Upper lobe of left lung (tissue), 4 donors: Measurements from ENCODE around the gene EDA.

ENCODE experiments used
- POLR2A ChIP-seq, 4 donors: fragments of 450-650 bp; IDR thresholded peaks; one replicate each; pipeline ENCODE4 v1.5.1; 2016 to 2017; ENCODE audit warnings: antibody characterized with exemption in 4 of 4, mild to moderate bottlenecking in 2 of 4
- TF ChIP-seq, protein P1 (sequence below), 6 experiments: fragments of 450-650 bp in 4 of 6; fragments of 200-600 bp in 2 of 6; sonication (generic) in 2 of 6; IDR thresholded peaks; one replicate each; pipeline ENCODE4 v1.5.1; 2016 to 2019; ENCODE audit warnings: antibody characterized with exemption in 6 of 6

GRCh38 chrX:70029863-70030262 lies 413.9 kb downstream of the EDA start:
- TF ChIP-seq, protein P1, sequence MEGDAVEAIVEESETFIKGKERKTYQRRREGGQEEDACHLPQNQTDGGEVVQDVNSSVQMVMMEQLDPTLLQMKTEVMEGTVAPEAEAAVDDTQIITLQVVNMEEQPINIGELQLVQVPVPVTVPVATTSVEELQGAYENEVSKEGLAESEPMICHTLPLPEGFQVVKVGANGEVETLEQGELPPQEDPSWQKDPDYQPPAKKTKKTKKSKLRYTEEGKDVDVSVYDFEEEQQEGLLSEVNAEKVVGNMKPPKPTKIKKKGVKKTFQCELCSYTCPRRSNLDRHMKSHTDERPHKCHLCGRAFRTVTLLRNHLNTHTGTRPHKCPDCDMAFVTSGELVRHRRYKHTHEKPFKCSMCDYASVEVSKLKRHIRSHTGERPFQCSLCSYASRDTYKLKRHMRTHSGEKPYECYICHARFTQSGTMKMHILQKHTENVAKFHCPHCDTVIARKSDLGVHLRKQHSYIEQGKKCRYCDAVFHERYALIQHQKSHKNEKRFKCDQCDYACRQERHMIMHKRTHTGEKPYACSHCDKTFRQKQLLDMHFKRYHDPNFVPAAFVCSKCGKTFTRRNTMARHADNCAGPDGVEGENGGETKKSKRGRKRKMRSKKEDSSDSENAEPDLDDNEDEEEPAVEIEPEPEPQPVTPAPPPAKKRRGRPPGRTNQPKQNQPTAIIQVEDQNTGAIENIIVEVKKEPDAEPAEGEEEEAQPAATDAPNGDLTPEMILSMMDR (IDR thresholded peaks at IDR 0.05) = no peak
- TF ChIP-seq POLR2A (IDR thresholded peaks at IDR 0.05) = no peak
